Endothelial cell of umbilical vein (primary cell): Measurements from ENCODE around the gene TMEM45B. TPM values are rescaled to one million over a fixed set of nuclear protein-coding genes. Genes with fewer than 3 reads are reported as not detected.
"Not testable (repeated sequence)": the region's sequence is repeated elsewhere in the genome, so short reads cannot be mapped to it uniquely, and the experiment has no call there.

ENCODE experiments used
- BruUV-seq: library from RNA; stranded (reverse); fragments of 400-500 nt; replicated peaks from 2 replicates; lab custom pipeline; 2021; lab: Mats Ljungman, UMichigan
- CTCF ChIA-PET: fragments of 300-600, 350-600 bp; sonication (Branson Sonifier 250); formaldehyde crosslinking; loops from one replicate; lab custom pipeline; 2021; ENCODE audit warnings: antibody characterized with exemption, inconsistent platforms; lab: Charles Lee
- POLR2A ChIA-PET: fragments of 300-600, 350-600 bp; sonication (Branson Sonifier 250); formaldehyde crosslinking; loops from one replicate; lab custom pipeline; 2021; ENCODE audit warnings: antibody characterized with exemption, inconsistent platforms; lab: Charles Lee
- DNase-seq: peaks from one replicate; pipeline ENCODE4 v3.0.0-alpha.2; 2011; ENCODE audit warnings: low read depth, low spot score
- FAIRE-seq: peaks from 2 replicates; lab custom pipeline; 2011; peaks lifted over from hg19 to GRCh38; lab: Jason Lieb, UNC
- H2AFZ ChIP-seq: 2 replicates; pipeline ENCODE4 v1.6.0; 2012; ENCODE audit warnings: low read depth, low read length, control low read depth, inconsistent platforms
- H3K27ac ChIP-seq: 2 replicates; pipeline ENCODE4 v1.5.1; 2011; ENCODE audit warnings: low read depth, mild to moderate bottlenecking, control low read depth, low read length, moderate library complexity; ENCODE audit not compliant: insufficient read depth
- H3K27me3 ChIP-seq, 2 experiments: 2 replicates each; pipeline versions ENCODE4 v1.6.0 to v1.6.1; 2011; ENCODE audit warnings: low read length in 2 of 2, mixed read lengths in 1 of 2; ENCODE audit not compliant: control insufficient read depth in 2 of 2, insufficient read depth in 2 of 2
- H3K36me3 ChIP-seq, 2 experiments: 2 replicates in 1 of 2; 3 replicates in 1 of 2; pipeline ENCODE4 v1.5.1; 2011; ENCODE audit warnings: low read length in 2 of 2, mild to moderate bottlenecking in 1 of 2, moderate library complexity in 1 of 2; ENCODE audit not compliant: control insufficient read depth in 2 of 2, insufficient read depth in 2 of 2; ENCODE audit errors: extremely low read depth in 1 of 2
- H3K4me1 ChIP-seq: 3 replicates; pipeline ENCODE4 v1.5.1; 2011; ENCODE audit warnings: mild to moderate bottlenecking, low read length; ENCODE audit not compliant: control insufficient read depth, insufficient read depth; ENCODE audit errors: extremely low read depth
- H3K4me2 ChIP-seq: 2 replicates; pipeline ENCODE4 v1.6.1; 2011; ENCODE audit warnings: low read length, control low read depth, mixed read lengths; ENCODE audit not compliant: insufficient read depth
- H3K4me3 ChIP-seq, 3 experiments: fragments of 200-600 bp in 1 of 3; sonication (generic), shearing (Covaris generic) in 1 of 3; replicated peaks in 1 of 3; 2 replicates each; pipeline ENCODE4 v1.5.1; 2011 to 2016; ENCODE audit warnings: control low read depth in 3 of 3, low read length in 3 of 3, mild to moderate bottlenecking in 2 of 3, inconsistent platforms in 1 of 3, low read depth in 1 of 3, moderate library complexity in 1 of 3; ENCODE audit not compliant: insufficient read depth in 1 of 3
- H3K79me2 ChIP-seq: 2 replicates; pipeline ENCODE4 v1.6.0; 2012; ENCODE audit warnings: low read length, inconsistent platforms; ENCODE audit not compliant: control insufficient read depth, insufficient read depth
- H3K9ac ChIP-seq: replicated peaks from 2 replicates; pipeline ENCODE3; 2011; ENCODE audit warnings: low read length, control low read depth; ENCODE audit not compliant: insufficient read depth; ENCODE audit errors: extremely low read depth
- H3K9me1 ChIP-seq: replicated peaks from 3 replicates; pipeline ENCODE4 v1.6.0; 2011; ENCODE audit warnings: mild to moderate bottlenecking, low read length; ENCODE audit not compliant: control insufficient read depth, insufficient read depth; ENCODE audit errors: extremely low read depth
- H3K9me3 ChIP-seq: replicated peaks from 2 replicates; pipeline ENCODE4 v1.5.1; 2012; ENCODE audit warnings: low read length, inconsistent platforms; ENCODE audit not compliant: control insufficient read depth, insufficient read depth
- H4K20me1 ChIP-seq: replicated peaks from 2 replicates; pipeline ENCODE3; 2011; ENCODE audit warnings: mild to moderate bottlenecking, low read length; ENCODE audit not compliant: control insufficient read depth, insufficient read depth; ENCODE audit errors: extremely low read depth
- GATA2 ChIP-seq: IDR thresholded peaks from 2 replicates; pipeline ENCODE4 v1.7.0; 2011; ENCODE audit warnings: low read depth, mild to moderate bottlenecking, moderate library complexity, mixed read lengths, low read length; ENCODE audit not compliant: insufficient read length, insufficient read depth
- MYC ChIP-seq: IDR thresholded peaks from one replicate; pipeline ENCODE4 v1.6.1; 2011; ENCODE audit warnings: mild to moderate bottlenecking, low read depth, low read length
- POLR2AphosphoS5 ChIP-seq: IDR thresholded peaks from 2 replicates; pipeline ENCODE4 v1.6.1; 2012; ENCODE audit warnings: low read depth, mild to moderate bottlenecking, control low read depth, low read length, moderate library complexity; ENCODE audit not compliant: insufficient read depth
- dilution Hi-C: fragments of 300-500 bp; cut with MboI; formaldehyde crosslinking; loops from one replicate; pipeline ENCODE4 v1.15.0; 2019; ENCODE audit warnings: low sequenced_read_pairs; ENCODE audit not compliant: extremely low pct_ligation_motif_present
- intact Hi-C: fragments of 100-400 bp; cut with micrococcal nuclease; formaldehyde crosslinking; loops from one replicate; pipeline ENCODE4 v1.10.0; 2022
- polyA plus RNA-seq, 4 experiments: library from polyadenylated mRNA; depleted of rRNA in 3 of 4; stranded (reverse) in 3 of 4; unstranded in 1 of 4; fragments of >200 nt; gene quantifications; 2 replicates each; pipeline versions ENCODE4 v1.2.1 to v1.2.3, GENCODE V29; 2011 to 2012; ENCODE audit warnings: missing spikeins in 1 of 4
- total RNA-seq: library from RNA; stranded (reverse); gene quantifications from 2 replicates; pipeline ENCODE4 v1.2.3, GENCODE V29; 2021
- TF ChIP-seq, protein P1 (sequence below): IDR thresholded peaks from 2 replicates; pipeline ENCODE4 v1.6.1; 2011; ENCODE audit not compliant: insufficient read depth, insufficient read length

The TMEM45B gene
- total and polyA plus RNA-seq, 2 donors (not counting 3 experiments of a cell fraction or from before 2014, with no cell fraction given), result 0.08 TPM; not detected in 1

DNA sequence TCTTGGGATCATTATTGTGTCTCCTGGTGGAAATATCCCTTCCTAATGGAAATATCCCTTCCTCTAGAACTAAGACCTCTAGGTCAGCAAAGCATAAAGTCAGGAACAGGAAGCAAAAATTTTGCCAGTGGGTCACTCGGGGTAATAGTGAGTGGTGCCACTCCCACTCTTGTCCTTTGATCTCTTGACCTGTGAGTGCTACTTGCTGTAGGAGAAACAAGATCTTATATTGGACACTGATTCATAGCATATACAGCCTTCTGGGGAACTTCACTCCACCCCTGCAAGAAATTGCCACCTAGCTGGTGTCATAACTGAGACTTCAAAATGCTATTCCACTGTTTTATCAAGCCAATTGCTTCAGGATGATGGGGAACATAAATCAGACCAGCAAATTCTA lies 44.7 kb upstream of the TMEM45B start:
- Histone ChIP-seq H3K36me3 (no peaks in the 10 kb centered on the region), H4K20me1 (no peaks in the 10 kb centered on the region), H3K79me2 (no peaks in the 10 kb centered on the region), H3K27me3 (no peaks in the 10 kb centered on the region), H3K27ac (no peak overlapping the region), H3K9me1 (no peaks in the 10 kb centered on the region), H3K4me3 (no peak overlapping the region), H3K4me1 (no peaks in the 10 kb centered on the region), H3K4me2 (no peak overlapping the region), H3K9me3 (no peaks in the 10 kb centered on the region), H3K9ac (no peak overlapping the region), H2AFZ (no peak overlapping the region)
- ChIA-PET POLR2A (no interaction called here), CTCF (no interaction called here)
- intact Hi-C loops, result no loop called here
- DNase-seq (no peak), FAIRE-seq (no peak)
- dilution Hi-C loops, result no loop called here
- TF ChIP-seq MYC, result no peak
- no peak for TF ChIP-seq POLR2AphosphoS5
- no peak for TF ChIP-seq GATA2
- TF ChIP-seq, protein P1, sequence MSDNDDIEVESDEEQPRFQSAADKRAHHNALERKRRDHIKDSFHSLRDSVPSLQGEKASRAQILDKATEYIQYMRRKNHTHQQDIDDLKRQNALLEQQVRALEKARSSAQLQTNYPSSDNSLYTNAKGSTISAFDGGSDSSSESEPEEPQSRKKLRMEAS, result no peak
- BruUV-seq, result no TSS peak

DNA sequence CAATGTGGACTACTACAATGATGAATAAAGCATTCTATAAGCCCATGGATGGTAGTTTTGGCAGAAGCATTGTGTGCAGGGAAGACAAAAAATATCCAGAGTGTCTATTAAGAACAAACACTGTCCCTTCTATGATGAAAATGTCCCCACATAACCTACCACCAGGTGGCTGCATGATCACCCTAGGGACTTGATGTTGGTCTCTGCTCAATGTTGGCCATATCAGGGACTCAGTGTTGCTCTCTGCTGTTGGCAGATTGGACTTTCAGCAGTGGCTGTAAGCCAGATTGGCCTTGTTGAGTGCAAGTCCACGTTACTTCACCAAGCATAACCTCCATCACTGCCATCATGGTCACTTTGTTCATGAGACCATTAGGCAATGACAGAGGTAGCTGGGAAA lies 44.2 kb upstream of the TMEM45B start:
- BruUV-seq, H3K9me1 ChIP-seq, DNase-seq, H3K4me3 ChIP-seq, H3K36me3 ChIP-seq, intact Hi-C loops, CTCF ChIA-PET, H3K4me2 ChIP-seq, H3K27ac ChIP-seq, FAIRE-seq, H3K9me3 ChIP-seq, dilution Hi-C loops, POLR2A ChIA-PET, H2AFZ ChIP-seq, H3K79me2 ChIP-seq, H3K9ac ChIP-seq, H4K20me1 ChIP-seq, H3K27me3 ChIP-seq, H3K4me1 ChIP-seq: not testable (repeated sequence)
